GM20000 (cell line): ENCODE measurements around the gene RBBP7.
A peak's percentile ranks its signal among the peaks of the same experiment; 100 is the strongest.

Experiments used
- DNase-seq: peaks from one replicate; pipeline ENCODE4 v3.0.0; 2012; ENCODE audit warnings: low spot score
- TF ChIP-seq, protein P1 (sequence below): IDR thresholded peaks from 2 replicates; pipeline ENCODE4 v1.5.1; 2012; ENCODE audit warnings: mild to moderate bottlenecking, control low read depth; ENCODE audit errors: extremely low read depth, missing control alignments

The RBBP7 gene

DNA sequence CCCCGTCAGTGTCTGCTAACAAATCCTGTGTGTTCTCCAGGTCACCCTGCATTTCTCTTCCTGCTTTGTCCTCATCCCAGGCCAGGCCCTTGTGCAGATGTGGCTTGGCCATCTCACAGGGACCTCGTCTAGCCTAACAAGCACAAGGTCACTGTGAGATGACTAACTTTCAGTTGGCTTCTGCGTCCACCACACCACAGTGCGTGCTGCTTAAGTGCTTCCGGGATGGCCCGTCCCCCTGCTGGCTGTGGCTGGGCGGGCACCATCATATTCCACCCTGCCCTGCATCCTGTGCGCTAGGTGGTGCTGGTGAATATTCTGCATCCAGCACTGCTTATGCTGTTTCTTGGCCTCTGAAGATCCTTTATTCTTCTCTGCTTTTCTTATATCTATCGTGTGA, 33.8 kb downstream of the RBBP7 start:
- TF ChIP-seq, protein P1, sequence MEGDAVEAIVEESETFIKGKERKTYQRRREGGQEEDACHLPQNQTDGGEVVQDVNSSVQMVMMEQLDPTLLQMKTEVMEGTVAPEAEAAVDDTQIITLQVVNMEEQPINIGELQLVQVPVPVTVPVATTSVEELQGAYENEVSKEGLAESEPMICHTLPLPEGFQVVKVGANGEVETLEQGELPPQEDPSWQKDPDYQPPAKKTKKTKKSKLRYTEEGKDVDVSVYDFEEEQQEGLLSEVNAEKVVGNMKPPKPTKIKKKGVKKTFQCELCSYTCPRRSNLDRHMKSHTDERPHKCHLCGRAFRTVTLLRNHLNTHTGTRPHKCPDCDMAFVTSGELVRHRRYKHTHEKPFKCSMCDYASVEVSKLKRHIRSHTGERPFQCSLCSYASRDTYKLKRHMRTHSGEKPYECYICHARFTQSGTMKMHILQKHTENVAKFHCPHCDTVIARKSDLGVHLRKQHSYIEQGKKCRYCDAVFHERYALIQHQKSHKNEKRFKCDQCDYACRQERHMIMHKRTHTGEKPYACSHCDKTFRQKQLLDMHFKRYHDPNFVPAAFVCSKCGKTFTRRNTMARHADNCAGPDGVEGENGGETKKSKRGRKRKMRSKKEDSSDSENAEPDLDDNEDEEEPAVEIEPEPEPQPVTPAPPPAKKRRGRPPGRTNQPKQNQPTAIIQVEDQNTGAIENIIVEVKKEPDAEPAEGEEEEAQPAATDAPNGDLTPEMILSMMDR, result no peak
- DNase-seq, result no peak

DNA sequence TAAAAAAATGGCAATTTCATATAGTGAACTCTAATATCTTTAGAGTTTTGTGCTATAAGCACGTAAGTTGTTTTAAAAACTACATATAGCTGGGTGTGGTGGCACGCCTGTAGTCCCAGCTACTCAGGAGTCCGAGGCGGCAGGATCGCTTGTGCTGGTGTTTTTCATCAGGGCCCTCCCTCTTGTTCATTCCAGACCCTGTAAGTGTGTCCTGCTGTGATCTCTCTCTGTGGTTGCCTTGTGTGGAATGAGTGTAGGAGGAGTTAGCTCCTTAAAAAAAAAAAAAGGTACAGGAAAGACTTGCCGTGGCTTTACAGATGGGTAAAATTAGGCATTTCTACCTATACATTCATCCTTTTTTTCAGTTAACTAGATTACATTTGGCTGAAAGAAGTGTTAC, 35.4 kb downstream of the RBBP7 start:
- TF ChIP-seq, protein P1, result no peak
- no peak for DNase-seq

DNA sequence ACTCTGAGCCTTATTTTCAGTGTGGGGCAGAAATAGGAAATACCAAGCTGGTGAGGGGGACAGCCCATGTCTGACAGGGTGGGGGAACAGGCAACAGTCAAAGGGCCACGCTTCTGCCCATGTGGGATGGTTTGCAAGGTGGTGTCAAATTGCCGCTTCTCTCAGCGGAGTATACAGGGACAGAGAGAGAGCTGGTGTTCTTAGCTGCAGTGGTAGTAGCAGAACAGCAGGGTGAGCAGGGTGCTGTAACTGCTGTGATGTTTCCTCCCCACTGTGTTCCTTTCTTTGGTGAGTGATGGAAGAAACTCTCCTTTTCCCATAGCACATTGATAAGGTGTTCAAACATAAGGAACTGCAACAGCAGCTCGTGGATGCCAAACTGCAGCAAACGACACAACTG, 37.9 kb downstream of the RBBP7 start:
- TF ChIP-seq, protein P1, result no peak
- DNase-seq, result no peak

DNA sequence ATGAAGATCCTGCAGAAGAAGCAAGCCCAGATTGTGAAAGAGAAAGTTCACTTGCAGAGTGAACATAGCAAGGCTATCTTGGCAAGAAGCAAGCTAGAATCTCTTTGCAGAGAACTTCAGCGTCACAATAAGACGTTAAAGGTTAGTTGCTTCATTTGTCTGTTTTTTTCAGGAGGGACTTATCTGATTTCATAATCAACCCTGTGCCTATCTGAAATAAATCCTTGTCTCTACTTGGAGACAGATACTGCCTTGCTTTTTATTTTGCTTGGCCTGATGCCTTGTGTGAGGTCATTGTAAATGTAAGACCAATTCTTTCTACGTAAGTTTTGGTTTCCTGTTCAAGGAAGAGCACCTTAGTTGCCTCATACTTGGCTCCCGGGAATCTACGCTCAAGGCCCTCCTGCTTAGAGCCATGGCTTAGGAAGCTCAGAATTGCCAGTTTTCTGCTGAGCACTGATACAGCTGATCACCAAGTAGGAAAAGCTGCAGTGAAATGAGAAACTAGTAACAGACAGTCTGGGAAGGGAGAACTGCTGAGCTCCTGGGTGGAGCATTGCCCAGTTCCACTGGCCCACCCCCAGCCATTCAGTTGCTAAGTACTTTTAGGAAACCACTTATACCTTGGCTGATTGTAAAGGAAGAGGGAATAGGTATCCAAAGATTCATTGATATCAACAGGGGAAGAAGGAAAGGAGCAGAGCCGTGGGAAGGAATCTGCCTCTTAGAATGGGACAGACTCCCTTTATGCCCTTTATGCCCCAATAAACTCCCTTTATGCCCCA, 41.8 kb downstream of the RBBP7 start:
- TF ChIP-seq, protein P1, result no peak
- DNase-seq, result no peak

DNA sequence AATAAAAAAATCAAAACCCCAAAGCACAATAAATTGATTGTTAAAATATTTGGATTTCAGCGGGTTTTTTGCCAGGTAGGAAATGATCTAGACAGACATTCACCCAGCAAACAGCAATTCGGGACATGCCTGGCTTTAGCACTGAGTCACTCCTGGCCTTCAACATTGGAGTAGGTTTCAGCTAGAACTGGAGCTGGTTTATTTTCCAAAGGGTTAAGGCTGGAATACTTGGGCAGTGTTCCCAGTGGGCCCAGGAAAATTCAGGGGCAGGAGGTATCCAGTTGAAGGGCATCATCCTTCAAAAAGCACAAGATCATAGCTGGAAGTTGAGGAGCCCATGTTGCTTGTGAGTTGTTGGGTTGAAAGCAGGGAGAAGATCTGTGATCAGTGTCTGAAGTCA, 42.9 kb downstream of the RBBP7 start:
- DNase-seq, result no peak
- TF ChIP-seq, protein P1, result no peak

DNA sequence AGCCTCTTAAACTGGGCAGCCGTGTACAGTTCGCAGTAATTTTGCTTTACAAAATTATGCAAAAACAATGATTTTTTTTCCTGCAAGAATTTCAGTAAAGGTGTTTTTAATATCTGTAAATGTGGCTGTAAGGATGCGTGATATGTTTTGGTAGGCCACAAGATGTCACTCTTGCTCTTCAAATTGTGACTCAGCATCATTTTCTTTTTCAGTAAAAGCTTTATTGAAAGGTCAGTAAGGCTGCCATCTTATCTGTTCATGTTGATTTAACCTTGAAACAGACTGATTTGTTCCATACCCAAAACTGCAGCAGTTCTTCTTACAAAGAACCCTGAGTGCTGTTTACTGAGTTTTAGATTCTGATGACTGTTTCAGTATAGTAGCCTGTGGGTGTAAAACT, 44.0 kb downstream of the RBBP7 start:
- TF ChIP-seq, protein P1, result no peak
- peak; percentile 12 for DNase-seq

DNA sequence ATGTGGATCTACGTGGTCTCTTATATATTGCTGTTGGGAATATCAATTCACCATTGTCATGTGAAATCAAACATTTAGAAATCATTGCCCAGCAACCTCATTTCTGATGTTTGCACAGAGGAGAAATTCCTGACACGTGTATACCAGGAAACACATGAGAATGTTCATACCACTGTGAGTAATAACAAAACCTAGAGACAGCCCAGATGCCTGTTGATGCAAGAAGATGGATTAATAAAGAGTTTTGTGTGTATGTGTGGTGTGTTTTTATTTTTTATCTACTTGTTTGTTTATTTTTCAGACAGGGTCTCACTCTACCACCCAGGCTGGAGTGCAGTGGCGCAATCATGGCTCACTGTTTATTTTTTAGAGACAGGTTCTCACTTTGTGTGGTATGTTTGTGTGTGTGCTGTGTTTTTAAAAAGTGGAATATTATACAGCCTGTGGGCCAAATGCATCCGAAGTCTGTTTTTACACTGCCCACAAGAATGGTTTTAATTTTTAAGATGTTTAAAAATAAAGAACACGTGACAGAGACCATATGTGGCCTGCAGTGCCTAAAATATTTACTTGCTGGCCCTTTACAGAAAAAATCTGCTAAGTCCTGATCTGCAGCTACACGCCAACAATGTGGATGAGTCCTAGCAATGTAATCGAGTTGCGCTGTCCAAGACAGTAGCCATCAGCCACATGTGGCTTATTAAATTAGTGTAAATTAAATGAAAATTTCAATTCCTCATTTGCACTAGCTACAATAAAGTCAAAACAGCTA, 44.7 kb downstream of the RBBP7 start:
- no peak for DNase-seq
- TF ChIP-seq, protein P1, result no peak
